ENCODE results near the gene SLC51A. TPM values are rescaled to one million over a fixed set of nuclear protein-coding genes. Genes with fewer than 3 reads are reported as not detected.

Gene SLC51A
- not detected in 2 replicates for total RNA-seq

DNA sequence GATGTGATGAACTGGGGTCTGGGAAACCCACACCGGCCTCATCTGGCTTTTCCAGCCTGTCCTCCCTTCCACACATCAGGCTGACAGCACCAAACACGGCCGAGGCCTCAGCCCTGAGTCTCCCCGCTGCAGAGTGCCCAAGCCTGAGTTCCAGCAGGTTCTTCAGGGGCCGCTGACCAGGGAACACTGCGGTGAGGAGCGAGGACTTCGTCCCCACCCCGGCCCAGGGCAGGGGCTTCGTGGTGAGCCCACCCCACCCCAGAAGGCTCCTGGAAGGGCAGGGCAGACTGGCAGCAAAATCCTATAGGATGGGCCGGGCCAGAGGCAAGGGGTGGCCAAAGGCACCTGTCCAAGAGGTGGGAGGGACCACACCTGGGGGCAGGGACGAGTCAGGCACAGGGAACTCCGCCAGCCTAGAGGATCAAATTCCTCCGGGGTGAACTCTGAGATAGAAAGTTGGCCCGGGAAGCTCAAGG lies at the start of gene SLC51A:
Gene SLC51A, plus strand, starts transcription at position 446 of the 476 bp plus-strand sequence. CDS start 179 bp downstream, outside the sequence.

GRCh38 chr3:196210673-196211556 lies 5.4 kb upstream of the SLC51A start, which contains the start of gene ZDHHC19:
Gene ZDHHC19 (minus strand): TSS chr3:196211400. CDS start chr3:196211315, 85 bp downstream.

Other genes starting within 250 kb of the SLC51A start
- gene TFRC, start 134.4 kb upstream of the SLC51A start, total RNA-seq, result 38.2 and 132 TPM in 2 replicates
- gene ZDHHC19, start 5.1 kb upstream of the SLC51A start, total RNA-seq, result 0.13 TPM in 1 of 2 replicates, not detected in the other
- 39.3 and 42.3 TPM in 2 replicates for gene PCYT1A, start 71.2 kb downstream of the SLC51A start, total RNA-seq
- gene DYNLT2B, start 101.7 kb downstream of the SLC51A start, total RNA-seq, result 9.5 and 17.0 TPM in 2 replicates
- gene TM4SF19, start 121.9 kb downstream of the SLC51A start, total RNA-seq, result 1.5 and 3.1 TPM in 2 replicates
- gene UBXN7, start 215.9 kb downstream of the SLC51A start, total RNA-seq, result 8.3 and 9.9 TPM in 2 replicates

Measured in mesangial cell (primary cell).